DMS79 (cell line): ENCODE results near the gene HPCA.

ENCODE experiments used
- DNase-seq: peaks from one replicate; lab custom pipeline; 2025; lab: John Stamatoyannopoulos, UW

HPCA gene

DNA sequence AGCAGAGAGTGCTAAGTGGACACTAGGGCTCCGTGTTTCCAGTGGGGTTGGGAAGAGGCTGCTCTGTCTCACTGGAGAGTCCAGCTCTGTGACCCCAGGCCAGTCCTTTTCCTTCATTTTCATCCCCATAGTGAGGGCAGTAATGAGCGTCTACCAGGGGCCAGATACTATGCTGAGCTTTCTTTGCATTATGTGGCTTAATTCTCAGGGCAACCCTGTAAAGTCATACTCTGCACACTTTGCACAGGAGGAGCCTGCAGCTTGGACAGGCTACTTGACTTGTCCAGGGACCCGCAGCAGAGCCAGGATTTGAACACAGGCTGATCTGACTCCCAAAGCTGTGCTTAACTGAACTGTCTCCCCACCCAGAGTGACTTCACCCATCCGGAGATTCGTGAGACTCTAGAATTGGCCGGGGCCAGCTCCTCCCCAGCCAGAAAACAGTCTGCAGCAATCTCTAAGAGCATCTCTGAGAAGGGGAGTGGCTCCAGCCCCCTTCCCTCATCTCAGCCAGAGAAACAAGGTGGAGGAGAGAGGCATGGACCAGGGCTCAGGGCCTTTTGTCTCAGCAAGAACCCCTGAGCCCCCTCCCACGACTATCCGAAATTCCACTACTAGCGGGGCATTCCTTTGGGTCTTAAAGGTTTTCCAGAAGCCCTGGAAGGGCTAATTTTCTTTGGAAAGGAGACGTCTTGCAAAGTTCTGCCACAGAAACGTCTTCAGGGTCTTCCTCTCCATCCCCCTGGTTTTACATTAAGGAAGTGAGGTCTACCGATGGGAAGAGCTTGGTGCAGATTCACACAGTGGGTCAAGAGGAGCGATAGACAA lies 14.7 kb upstream of the HPCA start:
- peak; percentile 15 for DNase-seq

- no peak for DNase-seq
Measured at GRCh38 chr1:32872192-32872460, 14.2 kb upstream of the HPCA start.

GRCh38 chr1:32873484-32873883 lies 12.8 kb upstream of the HPCA start:
- no peak for DNase-seq

- no peak for DNase-seq
Measured at GRCh38 chr1:32874860-32875752, 11.2 kb upstream of the HPCA start.

DNA sequence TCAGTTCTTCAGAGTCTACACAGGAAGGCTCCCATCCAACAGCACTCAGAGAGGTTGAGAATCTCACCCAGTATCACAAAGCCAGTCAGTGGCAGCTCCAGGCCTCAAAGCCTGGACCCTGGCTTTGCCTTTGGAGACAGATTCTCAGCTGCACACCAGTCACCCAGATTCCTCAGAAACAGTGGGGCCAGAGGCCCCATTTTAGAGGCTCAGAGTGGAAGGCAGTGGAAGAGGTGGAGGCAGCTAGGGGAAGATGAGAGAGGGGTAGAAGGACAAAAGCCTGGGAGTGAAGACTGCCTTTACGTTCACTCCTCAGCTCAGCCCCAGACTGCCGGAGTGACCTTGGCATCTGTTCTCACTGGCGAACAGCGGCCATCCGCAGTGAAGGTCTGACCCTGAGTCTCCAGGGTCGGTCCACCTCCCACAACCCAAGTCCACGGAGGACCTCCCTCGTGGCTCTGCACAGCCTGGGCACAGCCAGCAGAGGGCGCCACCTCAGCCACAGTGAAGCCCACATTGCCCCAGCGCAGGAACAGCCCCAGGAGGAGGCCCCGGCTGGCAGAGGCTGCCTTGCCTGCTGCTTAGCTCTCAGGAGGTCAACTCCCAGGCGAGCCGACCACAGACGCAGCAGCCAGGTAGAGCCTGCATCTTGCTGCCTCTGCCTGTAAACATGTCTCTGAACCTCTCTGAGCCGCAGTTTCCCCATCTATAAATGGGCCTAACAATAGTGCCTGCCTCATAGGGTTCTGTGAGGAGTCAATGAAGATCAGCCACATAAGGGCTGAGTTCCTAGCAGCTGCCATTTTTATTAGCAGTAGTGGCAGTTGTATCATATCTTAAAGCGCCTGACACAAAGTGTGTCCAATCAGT lies 9.7 kb upstream of the HPCA start:
- DNase-seq, result peak; percentile 6

- peak; percentile 60 for DNase-seq
Measured at GRCh38 chr1:32877211-32878110, 8.8 kb upstream of the HPCA start.

- peak; percentile 20 for DNase-seq
Measured at GRCh38 chr1:32878183-32878582, 8.1 kb upstream of the HPCA start.

- DNase-seq, result no peak
Measured at GRCh38 chr1:32878637-32879041, 7.7 kb upstream of the HPCA start.

- DNase-seq, result no peak
Measured at GRCh38 chr1:32881291-32881690, 5.0 kb upstream of the HPCA start.

- peak; percentile 8 for DNase-seq
Measured at GRCh38 chr1:32881871-32882850, 4.1 kb upstream of the HPCA start.

GRCh38 chr1:32883338-32884031 lies 2.8 kb upstream of the HPCA start:
- DNase-seq, result no peak

- no peak for DNase-seq
Measured at GRCh38 chr1:32884032-32884372, 2.3 kb upstream of the HPCA start.

DNA sequence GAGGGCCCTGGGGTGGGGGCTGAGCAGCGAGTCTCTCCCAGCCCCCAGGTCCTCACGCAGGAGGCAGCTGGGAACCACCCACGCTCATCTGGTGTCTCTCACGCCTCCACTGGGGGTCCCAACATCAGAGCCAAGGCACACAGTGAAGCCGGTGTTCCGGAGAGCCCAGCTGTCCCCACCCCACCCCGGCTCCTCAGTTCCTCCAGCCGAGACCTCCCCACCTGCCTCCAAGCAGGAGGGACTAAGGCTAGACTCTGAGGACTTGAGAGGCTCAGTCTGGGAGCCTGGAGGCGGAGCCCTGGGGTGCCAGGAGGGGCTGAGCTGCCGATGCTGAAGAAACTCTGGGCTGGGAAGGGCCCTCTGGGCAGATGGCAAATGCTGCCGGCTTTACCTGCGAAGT lies 1.6 kb upstream of the HPCA start:
- no peak for DNase-seq

DNA sequence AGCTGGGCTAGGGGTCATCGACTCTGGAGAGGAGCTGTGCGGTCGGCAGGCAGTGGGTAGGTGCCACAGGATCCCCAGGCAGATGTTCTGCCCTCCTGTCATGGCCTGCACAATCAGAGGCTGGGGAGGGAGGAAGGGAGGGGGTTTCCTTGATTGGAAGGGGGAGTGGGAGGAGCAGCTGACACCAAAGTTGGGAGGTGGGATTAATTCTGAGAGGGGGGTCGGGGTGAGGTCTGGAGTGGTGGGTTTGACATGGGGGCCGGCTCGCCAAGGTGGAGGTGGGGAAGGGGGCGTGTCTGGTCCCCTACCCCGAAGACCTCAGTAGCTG lies 651 bp upstream of the HPCA start:
- no peak for DNase-seq

GRCh38 chr1:32886828-32887414 lies 630 bp downstream of the HPCA start:
- DNase-seq, result peak; percentile 8

DNA sequence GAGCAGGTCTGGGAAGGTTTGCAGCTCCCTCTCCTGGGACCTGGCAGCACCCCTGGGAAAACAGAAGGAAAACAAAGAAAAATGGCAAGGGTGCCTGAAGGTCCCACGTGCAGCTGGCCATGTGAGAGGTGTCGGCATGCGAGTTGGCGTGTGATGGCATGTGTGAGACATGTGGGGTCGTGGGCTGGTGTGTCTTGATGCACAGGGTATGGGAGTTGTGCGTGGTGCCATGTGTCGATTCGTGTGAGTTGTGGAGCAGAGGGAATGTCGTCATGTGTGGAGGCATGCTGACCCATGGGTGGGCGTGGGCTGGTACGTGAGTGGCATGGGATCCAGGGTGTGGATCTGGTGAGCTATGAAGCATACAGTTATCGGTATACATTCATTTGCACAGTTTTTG lies 1.3 kb downstream of the HPCA start:
- no peak for DNase-seq

GRCh38 chr1:32888134-32888533 lies 1.8 kb downstream of the HPCA start:
- DNase-seq, result no peak

DNA sequence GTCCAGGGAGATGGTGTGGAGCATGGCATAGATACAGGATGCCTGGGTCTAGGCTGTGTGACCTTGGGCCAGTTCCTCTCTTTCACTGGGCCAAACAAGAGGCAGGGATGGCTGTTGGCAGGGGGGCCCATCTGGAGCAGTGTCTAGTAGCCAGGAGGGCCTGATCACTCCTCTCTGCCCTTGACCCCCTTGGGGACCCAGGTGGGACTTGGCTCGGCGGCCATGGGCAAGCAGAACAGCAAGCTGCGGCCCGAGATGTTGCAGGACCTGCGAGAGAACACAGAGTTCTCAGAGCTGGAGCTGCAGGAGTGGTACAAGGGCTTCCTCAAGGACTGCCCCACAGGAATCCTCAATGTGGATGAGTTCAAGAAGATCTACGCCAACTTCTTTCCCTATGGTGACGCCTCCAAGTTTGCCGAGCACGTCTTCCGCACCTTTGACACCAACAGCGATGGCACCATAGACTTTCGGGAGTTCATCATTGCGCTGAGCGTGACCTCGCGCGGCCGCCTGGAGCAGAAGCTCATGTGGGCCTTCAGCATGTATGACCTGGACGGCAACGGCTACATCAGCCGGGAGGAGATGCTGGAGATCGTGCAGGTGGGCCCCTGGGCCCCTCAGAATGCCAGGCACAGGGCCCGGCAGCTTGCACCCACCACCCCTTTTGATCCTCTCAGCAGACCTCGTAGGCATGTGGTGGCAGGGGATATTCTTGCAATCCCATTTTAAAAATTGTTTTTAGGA lies 2.6 kb downstream of the HPCA start:
- DNase-seq, result no peak
